Hematopoietic multipotent progenitor cell treated with erythropoietin and hydrocortisone succinate and interleukin-3 and kit ligand, for 4 days (in vitro differentiated cells): Measurements from ENCODE around the gene ZNF445.

Experiments used
- DNase-seq: peaks from one replicate; pipeline ENCODE4 v3.0.0-alpha.2; 2015

The ZNF445 gene

DNA sequence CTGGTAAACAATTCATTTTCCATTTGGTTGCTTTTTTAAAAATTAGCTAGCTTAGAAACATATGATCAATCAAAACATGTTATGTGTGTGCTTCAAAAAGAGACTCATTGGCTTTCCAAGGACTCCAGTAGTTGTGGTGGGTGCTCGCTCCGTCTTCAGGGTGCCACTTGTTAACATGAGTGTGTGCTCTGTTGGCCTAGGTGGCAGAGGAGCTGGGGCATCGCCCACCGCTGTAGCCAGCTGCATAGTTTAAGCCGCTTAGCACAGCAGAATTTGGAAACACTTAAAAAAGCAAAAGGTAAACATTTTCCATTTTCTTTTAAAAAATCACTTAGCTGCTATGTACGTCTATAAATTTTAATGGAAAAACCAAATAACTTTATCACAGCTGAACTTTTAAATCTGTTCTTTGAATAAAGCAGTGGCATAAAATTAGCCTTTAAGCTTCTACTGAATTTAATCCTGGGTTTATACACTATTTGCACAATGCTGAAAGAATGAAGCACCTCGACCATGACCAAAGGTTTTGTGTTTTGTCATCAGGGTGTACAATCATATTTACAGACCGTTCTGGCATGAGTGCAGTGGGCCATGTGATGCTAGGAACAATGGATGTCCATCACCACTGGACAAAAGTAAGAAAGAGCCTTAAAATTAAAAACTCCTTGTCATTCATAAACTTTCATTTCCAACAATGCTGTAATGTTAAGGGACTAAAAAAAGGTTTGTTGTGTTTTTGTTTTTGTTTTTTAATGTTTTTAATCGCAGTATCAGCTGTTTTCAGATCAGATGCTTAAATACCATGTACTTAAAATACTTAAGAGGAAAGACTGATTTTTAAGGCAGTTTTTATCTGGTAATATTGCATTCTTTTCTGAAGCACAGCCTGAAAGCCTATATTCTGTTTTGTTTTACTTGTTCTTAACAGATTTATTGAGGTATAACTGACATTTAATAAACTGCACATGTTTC lies 81.0 kb downstream of the ZNF445 start:
- DNase-seq, result no peak

DNA sequence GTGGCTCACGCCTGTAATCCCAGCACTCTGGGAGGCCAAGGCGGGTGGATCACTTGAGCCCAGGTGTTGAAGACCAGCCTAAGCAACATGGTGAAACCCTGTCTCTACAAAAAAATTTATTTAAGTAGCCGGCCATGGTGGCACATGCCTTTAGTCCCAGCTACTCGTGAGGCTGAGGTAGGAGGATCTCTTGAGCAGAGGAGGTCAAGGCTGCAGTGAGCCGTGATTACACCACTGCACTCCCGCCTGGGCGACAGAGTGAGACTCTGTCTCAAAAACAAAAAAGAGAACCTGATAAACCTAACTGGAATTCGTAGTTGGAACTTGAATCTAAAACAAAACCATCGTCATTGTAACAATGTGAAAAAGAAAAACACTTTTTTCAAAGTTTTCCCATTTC lies 81.8 kb downstream of the ZNF445 start:
- DNase-seq, result no peak

DNA sequence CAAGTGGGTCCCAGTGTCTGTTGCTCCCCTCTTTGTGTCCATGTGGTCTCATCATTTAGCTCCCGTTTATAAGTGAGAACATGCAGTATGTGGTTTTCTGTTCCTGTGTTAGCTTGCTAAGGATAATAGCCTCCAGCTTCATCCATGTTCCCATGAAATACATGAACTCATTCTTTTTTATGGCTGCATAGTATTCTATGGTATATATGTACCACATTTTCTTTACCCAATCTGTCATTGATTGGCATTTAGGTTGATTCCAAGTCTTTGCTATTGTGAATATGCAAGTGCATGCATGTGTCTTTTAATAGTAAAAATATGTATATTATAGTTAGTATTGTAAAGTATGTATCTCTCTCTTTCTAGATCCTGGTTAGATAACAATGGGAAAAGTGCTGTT lies 85.0 kb downstream of the ZNF445 start:
- DNase-seq, result no peak

DNA sequence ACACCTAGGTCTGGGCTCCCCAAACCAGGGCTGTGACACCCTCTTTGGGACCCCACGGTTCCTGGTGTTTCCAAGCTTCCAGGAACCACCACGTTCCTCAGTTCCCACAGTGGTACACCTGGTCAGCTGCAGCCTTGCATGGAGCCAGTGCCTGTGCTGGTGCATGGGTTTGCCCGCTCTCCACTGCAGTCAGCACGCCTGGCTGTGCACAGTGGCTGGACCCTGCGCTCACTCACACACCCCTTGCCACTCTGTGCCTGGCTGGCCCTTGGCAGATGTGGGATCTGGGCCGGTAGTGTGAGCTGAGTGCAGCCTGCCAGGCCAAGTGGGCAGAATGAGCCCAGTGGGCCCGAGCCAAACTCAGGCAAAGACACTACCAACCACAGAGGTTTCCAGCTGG lies 90.1 kb downstream of the ZNF445 start:
- DNase-seq, result no peak
